BJ (cell line): ENCODE data around the gene CSNK2A3. TPM values are rescaled to one million over a fixed set of nuclear protein-coding genes. Genes with fewer than 3 reads are reported as not detected.

Experiments used
- CTCF ChIA-PET: fragments of 350-600 bp; formaldehyde crosslinking; extraction: SDS; loops from one replicate; lab custom pipeline; 2021; ENCODE audit warnings: antibody characterized with exemption, inconsistent platforms; lab: Yijun Ruan, JAX
- POLR2A ChIA-PET: fragments of 300-600 bp; sonication (Branson Sonifier 250); formaldehyde crosslinking; extraction: SDS; loops from one replicate; lab custom pipeline; 2021; ENCODE audit warnings: antibody characterized with exemption; lab: Charles Lee
- DNase-seq: peaks from one replicate; pipeline ENCODE4 v3.0.0-alpha.2; 2011; ENCODE audit warnings: low read depth
- H3K27me3 ChIP-seq: 2 replicates; pipeline ENCODE4 v1.6.0; 2011; ENCODE audit warnings: low read length; ENCODE audit not compliant: control insufficient read depth, insufficient read depth
- H3K36me3 ChIP-seq: 2 replicates; pipeline ENCODE4 v1.5.1; 2011; ENCODE audit warnings: low read length; ENCODE audit not compliant: control insufficient read depth, insufficient read depth
- H3K4me3 ChIP-seq: 2 replicates; pipeline ENCODE4 v1.5.1; 2011; ENCODE audit warnings: low read depth, mild to moderate bottlenecking, control low read depth, low read length
- polyA plus RNA-seq: library from polyadenylated mRNA; depleted of rRNA; stranded (reverse); fragments of >200 nt; gene quantifications from 2 replicates; pipeline ENCODE4 v1.2.3, GENCODE V29; 2011
- TF ChIP-seq, protein P1 (sequence below): IDR thresholded peaks from 2 replicates; pipeline ENCODE4 v1.5.1; 2011; ENCODE audit warnings: low read depth, mild to moderate bottlenecking, control low read depth, inconsistent platforms, low read length, moderate library complexity; ENCODE audit not compliant: insufficient read depth

The CSNK2A3 gene
- polyA plus RNA-seq, 1 experiment: 0.91 TPM

DNA sequence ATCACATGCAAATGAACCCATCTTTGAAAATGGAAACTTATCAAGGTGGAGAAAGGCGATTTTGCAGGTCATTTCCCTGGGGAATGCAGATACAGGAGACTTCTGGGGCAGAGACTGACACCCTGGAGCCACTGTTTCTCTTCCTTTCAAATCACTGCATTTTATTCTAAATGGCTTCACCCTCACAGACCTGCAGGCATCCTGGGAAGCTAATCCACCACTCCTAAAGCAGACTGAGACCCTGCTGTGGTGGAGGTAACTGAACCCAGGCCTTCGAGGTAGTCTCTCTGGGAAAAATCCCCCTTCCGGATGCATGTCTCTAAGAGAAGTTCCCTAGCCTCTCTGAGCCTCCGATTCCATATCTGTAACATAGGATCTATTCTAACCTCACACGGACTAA, 20.9 kb upstream of the CSNK2A3 start:
- H3K4me3 ChIP-seq: no peak overlapping the region
- TF ChIP-seq, protein P1, sequence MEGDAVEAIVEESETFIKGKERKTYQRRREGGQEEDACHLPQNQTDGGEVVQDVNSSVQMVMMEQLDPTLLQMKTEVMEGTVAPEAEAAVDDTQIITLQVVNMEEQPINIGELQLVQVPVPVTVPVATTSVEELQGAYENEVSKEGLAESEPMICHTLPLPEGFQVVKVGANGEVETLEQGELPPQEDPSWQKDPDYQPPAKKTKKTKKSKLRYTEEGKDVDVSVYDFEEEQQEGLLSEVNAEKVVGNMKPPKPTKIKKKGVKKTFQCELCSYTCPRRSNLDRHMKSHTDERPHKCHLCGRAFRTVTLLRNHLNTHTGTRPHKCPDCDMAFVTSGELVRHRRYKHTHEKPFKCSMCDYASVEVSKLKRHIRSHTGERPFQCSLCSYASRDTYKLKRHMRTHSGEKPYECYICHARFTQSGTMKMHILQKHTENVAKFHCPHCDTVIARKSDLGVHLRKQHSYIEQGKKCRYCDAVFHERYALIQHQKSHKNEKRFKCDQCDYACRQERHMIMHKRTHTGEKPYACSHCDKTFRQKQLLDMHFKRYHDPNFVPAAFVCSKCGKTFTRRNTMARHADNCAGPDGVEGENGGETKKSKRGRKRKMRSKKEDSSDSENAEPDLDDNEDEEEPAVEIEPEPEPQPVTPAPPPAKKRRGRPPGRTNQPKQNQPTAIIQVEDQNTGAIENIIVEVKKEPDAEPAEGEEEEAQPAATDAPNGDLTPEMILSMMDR: no peak
- no peak for DNase-seq
- no peaks in the 10 kb centered on the region; the same call in 1 of the 2 replicates for H3K27me3 ChIP-seq
- no peaks in the 10 kb centered on the region for H3K36me3 ChIP-seq
- ChIA-PET CTCF (no interaction called here), POLR2A (no interaction called here)

DNA sequence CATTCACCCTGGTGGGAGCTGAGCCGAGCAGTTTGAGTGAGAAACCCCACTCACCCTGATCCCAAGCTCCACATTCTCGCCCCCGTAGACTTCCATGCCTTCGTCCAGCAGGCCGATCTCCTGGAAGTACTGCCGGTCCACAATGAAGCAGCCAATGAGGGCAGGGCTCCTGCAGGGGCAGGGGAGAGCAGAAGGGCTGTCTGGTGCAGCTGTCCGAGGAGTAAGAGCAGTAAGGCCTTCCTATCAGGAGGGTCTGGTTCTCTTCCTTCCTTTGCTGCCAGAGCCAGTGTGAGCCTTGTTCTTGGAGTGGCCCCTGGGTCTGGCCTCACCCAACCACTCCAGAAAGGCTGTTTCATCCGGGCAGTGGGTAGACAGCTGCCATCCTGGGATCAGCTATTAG, 19.4 kb upstream of the CSNK2A3 start:
- ChIA-PET POLR2A (interaction anchor here (0.5 kb wide), 1 partner anchor 927 kb away, joined by 3 read pairs; no protein-coding TSS in a partner anchor), CTCF (interaction anchor here (2.1 kb wide), 1 partner anchor 14 kb away, joined by 5 read pairs; no protein-coding TSS in a partner anchor)
- Histone ChIP-seq H3K4me3 (no peak overlapping the region), H3K36me3 (no peaks in the 10 kb centered on the region), H3K27me3 (no peaks in the 10 kb centered on the region; the same call in 1 of the 2 replicates)
- DNase-seq: no peak
- TF ChIP-seq, protein P1: no peak

DNA sequence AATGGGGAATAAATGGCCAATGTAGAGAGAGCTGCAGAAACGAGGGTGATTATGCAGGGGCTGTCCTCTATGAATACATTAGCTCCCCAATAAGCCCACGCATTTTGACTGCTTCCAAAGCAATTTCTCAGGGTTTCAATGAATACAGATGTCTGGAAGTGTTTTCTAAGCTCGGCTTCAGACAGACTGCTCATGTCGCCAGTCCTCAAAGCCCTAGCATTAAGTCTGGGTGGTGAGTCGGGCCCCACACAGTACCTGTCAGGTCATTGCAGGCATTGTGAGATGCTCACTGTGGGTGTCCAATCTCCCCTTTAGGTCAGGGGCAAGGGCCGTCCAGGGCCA, 17.9 kb upstream of the CSNK2A3 start:
- ChIA-PET POLR2A (no interaction called here), CTCF (interaction anchor here (2.1 kb wide), 1 partner anchor 15 kb away, joined by 5 read pairs; no protein-coding TSS in a partner anchor)
- Histone ChIP-seq H3K4me3 (no peak overlapping the region), H3K27me3 (no peaks in the 10 kb centered on the region; the same call in 1 of the 2 replicates), H3K36me3 (no peaks in the 10 kb centered on the region)
- DNase-seq: no peak
- TF ChIP-seq, protein P1: no peak

DNA sequence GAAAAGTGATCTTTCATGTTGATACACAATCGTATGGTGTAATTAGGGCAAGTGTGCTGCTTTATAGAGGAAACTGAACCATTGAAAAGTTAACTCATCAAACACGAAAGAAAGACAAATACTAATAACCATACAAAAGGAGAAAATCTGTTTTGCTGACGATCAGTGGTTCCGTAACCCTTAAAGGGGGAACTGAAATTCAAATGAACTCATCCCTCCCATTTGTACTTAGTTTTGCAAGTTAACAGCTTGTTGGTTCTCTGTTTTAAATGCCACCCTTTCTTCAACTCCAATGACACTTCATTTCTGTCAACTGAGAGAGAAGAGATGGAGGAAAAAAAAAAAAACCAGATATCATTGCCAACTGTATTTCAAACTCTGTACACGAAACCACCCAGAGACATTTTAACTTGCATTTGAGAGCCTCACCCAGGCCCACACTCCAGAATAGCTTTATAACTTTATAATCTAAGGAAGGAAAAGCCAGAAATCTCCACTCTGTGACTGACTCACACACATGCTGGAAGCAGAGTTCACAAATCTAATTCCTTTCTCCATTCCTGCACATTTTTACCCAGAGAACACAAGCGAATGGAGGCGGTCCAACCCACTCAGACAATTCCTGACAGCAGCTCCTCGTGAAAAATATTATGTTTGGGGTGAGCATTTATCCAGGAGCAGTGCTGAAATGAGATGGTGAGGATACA, 17.4 kb upstream of the CSNK2A3 start:
- Histone ChIP-seq H3K27me3 (no peaks in the 10 kb centered on the region; the same call in 1 of the 2 replicates), H3K36me3 (no peaks in the 10 kb centered on the region), H3K4me3 (no peak overlapping the region)
- POLR2A ChIA-PET: no interaction called here
- CTCF ChIA-PET: interaction anchor here (2.1 kb wide), 1 partner anchor 16 kb away, joined by 5 read pairs; no protein-coding TSS in a partner anchor
- TF ChIP-seq, protein P1: no peak
- DNase-seq: no peak

DNA sequence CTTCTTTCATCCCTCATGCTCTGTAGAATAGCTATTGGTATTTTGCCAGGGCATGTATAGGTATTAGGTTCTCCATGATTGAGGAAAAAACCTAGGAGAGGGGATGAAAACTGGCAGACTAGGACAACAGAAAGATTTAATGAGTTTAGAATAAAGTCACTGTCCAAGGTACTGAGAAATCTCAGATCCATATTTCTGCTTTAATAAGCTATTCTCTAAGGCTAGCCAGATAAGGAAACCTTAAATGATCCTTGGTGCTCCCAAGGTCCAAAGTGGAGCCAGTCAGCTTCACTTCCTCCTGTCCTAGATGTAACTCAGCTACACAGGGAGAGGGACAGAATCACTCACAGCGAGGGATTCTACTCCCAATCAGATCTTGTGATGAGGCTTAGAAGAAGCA, 13.7 kb upstream of the CSNK2A3 start:
- POLR2A ChIA-PET: no interaction called here
- Histone ChIP-seq H3K36me3 (no peaks in the 10 kb centered on the region), H3K27me3 (no peaks in the 10 kb centered on the region), H3K4me3 (no peak overlapping the region)
- DNase-seq: no peak
- CTCF ChIA-PET: interaction anchor here (0.7 to 1.0 kb wide), 4 partner anchors 9 to 17 kb away, joined by 3 read pairs; no protein-coding TSS in a partner anchor
- TF ChIP-seq, protein P1: no peak
